HL-60 (cell line): ENCODE measurements around the gene ITSN1.

Experiments used
- DNase-seq, 2 experiments: peaks; one replicate each; pipeline ENCODE4 v3.0.0-alpha.2; 2010 to 2020; ENCODE audit warnings: low read depth in 1 of 2, low spot score in 1 of 2
- H3K27ac ChIP-seq: fragments of 250-450 bp; sonication (Bioruptor Pico); replicated peaks from 2 replicates; pipeline ENCODE4 v1.5.1; 2020; ENCODE audit warnings: mild to moderate bottlenecking, moderate library complexity
- H3K27me3 ChIP-seq: fragments of 250-450 bp; sonication (Bioruptor Pico); 2 replicates; pipeline ENCODE4 v1.5.1; 2021; ENCODE audit warnings: mild to moderate bottlenecking, moderate library complexity; ENCODE audit not compliant: insufficient read depth, poor library complexity, severe bottlenecking
- H3K4me3 ChIP-seq: replicated peaks from 2 replicates; pipeline ENCODE4 v1.5.1; 2011; ENCODE audit warnings: mild to moderate bottlenecking, control low read depth, low read length; ENCODE audit not compliant: insufficient read depth
- CTCF ChIP-seq: IDR thresholded peaks from one replicate; pipeline ENCODE4 v1.5.1; 2011; ENCODE audit warnings: low read length, control low read depth, inconsistent platforms; ENCODE audit not compliant: insufficient read depth
- GABPA ChIP-seq: IDR thresholded peaks from 2 replicates; pipeline ENCODE4 v1.6.1; 2012; ENCODE audit warnings: low read depth
- POLR2AphosphoS5 ChIP-seq: IDR thresholded peaks from 2 replicates; pipeline ENCODE4 v1.6.1; 2012; ENCODE audit warnings: low read depth
- REST ChIP-seq: IDR thresholded peaks from 2 replicates; pipeline ENCODE4 v1.6.1; 2012; ENCODE audit warnings: low read depth; ENCODE audit not compliant: insufficient replicate concordance
- SPI1 ChIP-seq: IDR thresholded peaks from 2 replicates; pipeline ENCODE4 v1.6.1; 2012; ENCODE audit warnings: low read depth, mild to moderate bottlenecking, borderline replicate concordance

Gene ITSN1

GRCh38 chr21:33771976-33772375 lies 129.7 kb downstream of the ITSN1 start:
- no peak overlapping the region for H3K27ac ChIP-seq
- no peaks in the 10 kb centered on the region for H3K27me3 ChIP-seq
- H3K4me3 ChIP-seq, result no peak overlapping the region
- no peak for DNase-seq
- no peak for TF ChIP-seq CTCF
- TF ChIP-seq SPI1, result no peak
- TF ChIP-seq POLR2AphosphoS5, result no peak
- TF ChIP-seq GABPA, result no peak
- TF ChIP-seq REST, result no peak

- H3K4me3 ChIP-seq, result no peak overlapping the region
- H3K27me3 ChIP-seq, result no peaks in the 10 kb centered on the region
- no peak overlapping the region for H3K27ac ChIP-seq
- TF ChIP-seq GABPA (no peak), POLR2AphosphoS5 (no peak), CTCF (no peak), SPI1 (no peak), REST (no peak)
- no peak for DNase-seq
Measured at GRCh38 chr21:33774551-33774950, 132.2 kb downstream of the ITSN1 start.

GRCh38 chr21:33775100-33775828 lies 133.0 kb downstream of the ITSN1 start:
- TF ChIP-seq POLR2AphosphoS5 (no peak), CTCF (no peak), GABPA (no peak), REST (no peak), SPI1 (no peak)
- Histone ChIP-seq H3K27me3 (no peaks in the 10 kb centered on the region), H3K27ac (no peak overlapping the region), H3K4me3 (no peak overlapping the region)
- DNase-seq, result no peak
